IPS DF 6.9 (cell line): Measurements from ENCODE around the gene ENOX2.

ENCODE experiments used
- DNase-seq: peaks from one replicate; pipeline ENCODE4 v3.0.0-alpha.2; 2013; ENCODE audit warnings: low read depth, low spot score
- H3K27ac ChIP-seq: one replicate; pipeline ENCODE4 v1.5.1; 2013; ENCODE audit warnings: low read length, control low read depth
- H3K27me3 ChIP-seq: 2 replicates; pipeline ENCODE4 v1.6.1; 2013; ENCODE audit warnings: mild to moderate bottlenecking, low read length; ENCODE audit not compliant: control insufficient read depth, insufficient read depth
- H3K36me3 ChIP-seq: 2 replicates; pipeline ENCODE4 v1.6.1; 2013; ENCODE audit warnings: low read length; ENCODE audit not compliant: control insufficient read depth, insufficient read depth
- H3K4me1 ChIP-seq: 2 replicates; pipeline ENCODE4 v1.6.1; 2013; ENCODE audit warnings: low read length; ENCODE audit not compliant: control insufficient read depth, insufficient read depth
- H3K4me3 ChIP-seq: 2 replicates; pipeline ENCODE4 v1.5.1; 2013; ENCODE audit warnings: mild to moderate bottlenecking, low read length
- H3K9me3 ChIP-seq: 2 replicates; pipeline ENCODE4 v1.6.1; 2013; ENCODE audit warnings: low read length, inconsistent platforms; ENCODE audit not compliant: control insufficient read depth, insufficient read depth
- WGBS: extraction: QIAGEN DNeasy Blood & Tissue Kit; methylation state at CpG from one replicate; pipeline ENCODE4 v1.1.7; 2013; ENCODE audit warnings: mixed read lengths, missing lambda C conversion rate; ENCODE audit not compliant: insufficient read length, insufficient coverage; 5-methylcytosine and 5-hydroxymethylcytosine counted together

The ENOX2 gene

DNA sequence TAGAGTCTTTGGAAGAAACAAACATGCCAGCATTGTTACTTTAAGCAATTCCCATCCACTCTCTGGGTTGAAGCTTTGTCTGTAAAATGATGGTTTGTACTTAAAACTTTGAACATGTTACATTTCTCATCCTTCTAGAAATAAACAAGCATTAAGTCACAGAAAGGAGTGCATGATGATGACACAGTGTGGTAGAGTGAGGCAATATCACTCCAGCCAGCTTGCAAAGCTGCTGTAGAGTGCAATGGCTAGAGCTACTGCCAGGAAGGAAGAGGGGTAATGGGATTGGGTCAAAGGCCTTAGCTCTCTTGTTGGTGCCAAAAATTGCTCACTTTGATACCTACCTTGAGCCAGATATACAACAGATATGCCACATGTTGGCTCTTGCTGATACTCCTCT, 12.3 kb upstream of the ENOX2 start:
- no peaks in the 10 kb centered on the region for H3K9me3 ChIP-seq
- no peak overlapping the region for H3K27ac ChIP-seq
- no peak overlapping the region for H3K4me3 ChIP-seq
- H3K4me1 ChIP-seq = no peaks in the 10 kb centered on the region
- no peak for DNase-seq
- no peaks in the 10 kb centered on the region for H3K36me3 ChIP-seq
- no peaks in the 10 kb centered on the region for H3K27me3 ChIP-seq

DNA sequence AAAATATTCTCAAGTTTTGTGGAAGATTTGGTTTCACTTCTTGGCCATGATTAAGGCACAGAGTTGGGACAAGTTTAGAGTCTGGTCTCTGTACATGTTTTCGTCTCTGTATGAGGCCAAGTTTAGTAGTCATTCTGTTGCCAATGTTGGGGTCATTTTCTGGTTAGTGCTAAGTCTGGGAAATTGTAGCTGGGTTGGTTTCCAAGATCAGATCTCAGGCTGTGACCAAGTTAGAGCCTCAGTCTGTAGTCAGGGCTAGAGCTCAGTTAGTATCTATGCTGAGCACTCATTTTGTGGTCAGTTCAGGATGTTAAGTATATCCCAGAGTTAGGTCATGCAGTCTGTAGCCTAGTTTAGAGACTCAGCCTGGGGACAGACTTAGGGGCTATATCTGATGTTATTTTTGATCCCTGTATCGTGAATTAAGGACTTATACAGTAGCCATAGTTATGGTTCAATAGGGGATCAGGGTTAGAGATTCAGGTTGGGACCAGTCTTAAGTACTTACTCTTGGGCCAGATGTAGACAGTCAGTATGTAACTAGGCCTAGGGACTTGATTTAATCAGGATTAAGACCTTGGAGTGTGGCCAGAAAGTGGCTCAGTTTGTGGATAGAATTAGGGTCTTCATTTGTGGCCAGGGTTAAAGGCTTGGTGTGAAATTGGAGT, 6.6 kb upstream of the ENOX2 start:
- no peak overlapping the region for H3K27ac ChIP-seq
- no peak for DNase-seq
- no CpG with 5 or more reads among the region's 2 CpGs for WGBS
- no peak overlapping the region for H3K4me3 ChIP-seq
- H3K4me1 ChIP-seq = no peaks in the 10 kb centered on the region
- H3K9me3 ChIP-seq = no peaks in the 10 kb centered on the region
- no peaks in the 10 kb centered on the region for H3K36me3 ChIP-seq
- no peaks in the 10 kb centered on the region for H3K27me3 ChIP-seq

DNA sequence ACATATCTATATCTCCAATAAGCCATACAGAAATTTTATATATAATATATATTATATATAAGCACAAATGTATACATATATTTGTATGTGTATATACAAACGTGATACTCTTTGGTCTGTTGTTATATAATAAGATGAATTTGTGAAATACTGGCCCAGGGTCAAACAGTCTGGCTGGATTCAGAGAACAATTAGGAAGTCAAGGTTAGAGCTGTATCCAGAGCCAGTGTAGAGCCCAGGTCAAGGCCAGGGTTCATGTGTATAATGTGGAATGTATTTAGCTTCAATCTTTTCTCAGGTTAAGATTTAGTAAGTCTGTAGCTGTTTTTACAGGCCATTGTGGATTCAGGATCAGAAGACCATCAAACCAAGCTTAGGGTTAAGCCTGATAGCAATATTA, 3.8 kb upstream of the ENOX2 start:
- Histone ChIP-seq H3K4me3 (no peak overlapping the region), H3K27ac (no peak overlapping the region), H3K36me3 (no peaks in the 10 kb centered on the region), H3K27me3 (no peaks in the 10 kb centered on the region), H3K9me3 (no peaks in the 10 kb centered on the region), H3K4me1 (no peaks in the 10 kb centered on the region)
- no CpG with 5 or more reads among the region's 1 CpG for WGBS
- DNase-seq = no peak

DNA sequence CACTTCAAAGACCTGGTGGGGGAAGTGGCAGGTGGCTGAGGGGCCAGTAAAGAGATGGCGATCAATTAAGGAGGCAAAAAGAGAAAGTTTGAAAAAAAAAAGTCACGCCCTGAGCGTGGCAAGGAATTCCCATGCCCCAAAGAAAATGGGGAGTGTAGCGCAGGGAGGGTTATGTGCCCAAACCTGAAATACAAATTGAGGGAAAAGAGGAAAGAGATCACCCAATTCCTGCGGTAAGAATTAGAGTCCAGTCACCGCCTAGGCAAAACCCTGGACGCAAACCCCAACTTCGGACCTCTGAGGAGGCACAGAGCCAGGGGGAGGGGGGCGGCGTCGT, 595 bp downstream of the ENOX2 start:
- Histone ChIP-seq H3K4me1 (no peaks in the 10 kb centered on the region), H3K27me3 (no peaks in the 10 kb centered on the region), H3K27ac (no peak overlapping the region), H3K9me3 (no peaks in the 10 kb centered on the region), H3K36me3 (no peaks in the 10 kb centered on the region), H3K4me3 (peak overlapping the region; percentile 96; the same call in 1 of the 2 replicates)
- WGBS = no CpG with 5 or more reads among the region's 11 CpGs
- DNase-seq = no peak

DNA sequence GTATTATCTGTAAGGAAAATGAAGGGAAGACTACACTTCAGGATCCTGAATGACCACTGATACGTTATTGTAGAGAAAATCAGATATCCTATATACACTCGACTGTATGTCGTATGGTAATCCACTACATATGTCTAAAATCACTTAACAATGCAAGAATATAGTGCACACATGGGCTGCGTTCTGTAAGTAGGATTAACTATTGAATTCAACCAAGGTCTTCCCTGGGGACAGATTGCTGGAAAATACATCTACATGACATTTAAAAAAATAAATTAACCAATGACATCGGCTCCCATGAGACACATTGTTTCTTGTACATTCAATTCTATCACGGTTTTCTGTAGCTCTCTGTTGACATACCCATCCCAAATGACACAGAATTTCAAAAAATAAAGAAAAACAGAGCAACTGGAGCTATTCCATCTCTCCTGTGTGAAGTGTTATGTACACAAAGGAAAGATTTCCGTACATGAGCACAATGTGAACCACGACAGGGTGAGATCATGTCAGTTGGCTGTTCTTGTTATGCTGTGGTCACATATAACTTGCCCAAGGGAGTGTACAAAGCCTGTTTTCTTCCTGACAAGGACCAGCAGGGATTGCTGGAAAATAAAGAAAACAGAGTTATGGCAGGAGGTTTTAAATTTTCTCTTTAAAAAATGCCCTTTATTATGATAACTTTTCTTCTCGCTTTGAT, 6.1 kb downstream of the ENOX2 start:
- no peaks in the 10 kb centered on the region for H3K36me3 ChIP-seq
- no peaks in the 10 kb centered on the region for H3K4me1 ChIP-seq
- H3K27ac ChIP-seq = no peak overlapping the region
- H3K27me3 ChIP-seq = no peaks in the 10 kb centered on the region
- DNase-seq = no peak
- H3K4me3 ChIP-seq = no peak overlapping the region
- H3K9me3 ChIP-seq = no peaks in the 10 kb centered on the region
- WGBS = no CpG with 5 or more reads among the region's 9 CpGs

DNA sequence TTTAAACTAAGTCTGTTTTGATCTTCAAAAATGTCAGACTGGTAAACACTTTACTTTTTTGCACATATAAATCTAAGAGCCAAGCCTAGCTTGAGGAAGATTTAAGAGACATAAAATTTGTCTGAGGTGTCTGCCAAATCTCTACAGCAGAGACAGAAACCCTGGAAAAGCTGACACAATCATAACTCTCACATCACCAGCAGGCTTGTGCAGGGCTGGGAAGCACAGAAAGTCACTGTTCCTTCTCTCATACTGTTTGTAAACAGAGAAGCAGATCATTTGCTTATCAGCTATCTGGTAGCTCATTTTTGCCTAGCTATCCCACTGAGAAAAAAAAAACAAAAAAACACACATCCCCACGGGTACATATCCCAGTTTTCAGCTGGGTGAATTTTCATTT, 7.0 kb downstream of the ENOX2 start:
- no peak overlapping the region for H3K4me3 ChIP-seq
- DNase-seq = no peak
- H3K27ac ChIP-seq = no peak overlapping the region
- H3K9me3 ChIP-seq = no peaks in the 10 kb centered on the region
- H3K4me1 ChIP-seq = no peaks in the 10 kb centered on the region
- WGBS = no CpG with 5 or more reads among the region's 1 CpG
- no peaks in the 10 kb centered on the region for H3K36me3 ChIP-seq
- H3K27me3 ChIP-seq = no peaks in the 10 kb centered on the region

DNA sequence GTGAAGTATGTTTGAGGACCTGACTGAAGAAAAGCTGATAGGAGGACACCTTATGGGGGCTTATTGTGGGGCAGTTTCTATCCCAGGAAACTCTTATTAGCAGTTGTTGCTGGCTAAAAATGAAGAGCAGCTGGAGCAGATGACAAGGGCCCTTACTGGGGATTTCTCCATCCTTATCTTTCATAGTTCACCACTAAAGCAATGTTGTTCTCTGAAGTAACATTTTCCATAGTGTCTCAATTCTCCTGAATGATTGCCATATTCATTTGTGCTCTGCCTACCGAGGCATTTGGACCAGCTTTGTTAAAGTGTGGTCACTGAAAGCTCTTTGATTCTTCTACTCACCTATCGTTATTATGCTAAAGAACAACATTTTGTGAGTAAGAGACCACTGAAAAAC, 7.7 kb downstream of the ENOX2 start:
- no CpG with 5 or more reads among the region's 2 CpGs for WGBS
- Histone ChIP-seq H3K4me3 (no peak overlapping the region), H3K36me3 (no peaks in the 10 kb centered on the region), H3K27me3 (no peaks in the 10 kb centered on the region), H3K27ac (no peak overlapping the region), H3K4me1 (no peaks in the 10 kb centered on the region), H3K9me3 (no peaks in the 10 kb centered on the region)
- no peak for DNase-seq

DNA sequence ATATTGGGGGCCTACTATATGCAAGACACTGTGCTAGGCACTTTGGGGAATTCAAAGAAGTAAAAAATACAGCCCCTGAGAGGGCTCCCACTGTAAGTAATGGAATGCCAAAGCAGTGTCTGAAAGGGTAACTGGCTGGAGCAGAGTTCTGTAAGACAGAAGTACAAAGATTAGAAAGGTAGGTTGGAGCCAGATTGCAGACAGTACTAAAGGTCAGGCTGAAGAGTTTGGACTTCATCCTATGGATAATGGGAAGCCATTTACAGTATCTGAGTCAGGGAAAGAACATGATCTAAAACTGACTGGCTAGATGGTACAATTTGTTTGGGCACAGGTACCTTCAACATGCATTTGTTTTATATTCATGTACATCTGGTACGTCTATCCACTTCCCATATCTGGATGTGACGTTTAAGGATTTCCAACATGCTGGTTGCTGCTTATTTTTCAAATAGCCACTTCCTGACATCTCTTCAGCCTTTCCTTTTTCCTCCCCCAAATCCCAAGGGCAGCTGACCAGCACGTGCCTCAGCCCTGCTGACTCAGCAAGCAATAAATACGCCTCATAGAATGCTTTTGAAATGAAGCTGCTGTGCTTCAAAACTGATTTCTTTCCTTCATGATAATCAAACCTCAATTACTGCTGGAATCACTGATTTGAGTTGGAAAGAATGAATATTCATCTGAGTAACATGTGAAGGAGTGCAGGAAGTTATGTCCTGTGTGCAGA, 9.5 kb downstream of the ENOX2 start:
- DNase-seq = no peak
- no peaks in the 10 kb centered on the region for H3K36me3 ChIP-seq
- no peaks in the 10 kb centered on the region for H3K27me3 ChIP-seq
- H3K27ac ChIP-seq = no peak overlapping the region
- WGBS = no CpG with 5 or more reads among the region's 4 CpGs
- H3K4me3 ChIP-seq = no peak overlapping the region
- H3K4me1 ChIP-seq = no peaks in the 10 kb centered on the region
- no peaks in the 10 kb centered on the region for H3K9me3 ChIP-seq

DNA sequence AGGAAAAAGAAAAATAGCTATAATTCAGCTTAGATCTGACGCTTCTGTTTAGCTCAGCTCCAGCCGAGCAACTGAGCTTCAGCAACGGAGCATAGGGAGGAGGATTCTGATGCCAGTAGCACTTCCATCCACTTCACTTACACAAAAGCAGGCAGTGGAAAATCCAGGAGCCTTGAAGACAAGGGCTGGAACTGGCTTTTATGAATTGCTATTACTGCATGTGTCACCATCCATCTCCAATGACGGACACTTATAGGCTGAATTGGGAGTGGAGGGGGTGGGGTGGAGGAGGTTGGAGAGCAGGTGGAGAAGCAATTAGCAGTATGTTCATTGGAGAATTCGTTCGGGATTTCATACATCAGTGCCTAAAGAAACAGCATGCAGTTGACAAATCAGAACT, 15.6 kb downstream of the ENOX2 start:
- Histone ChIP-seq H3K27ac (no peak overlapping the region), H3K36me3 (no peaks in the 10 kb centered on the region), H3K27me3 (no peaks in the 10 kb centered on the region), H3K9me3 (no peaks in the 10 kb centered on the region), H3K4me1 (no peaks in the 10 kb centered on the region), H3K4me3 (no peak overlapping the region)
- WGBS = no CpG with 5 or more reads among the region's 6 CpGs
- DNase-seq = no peak

DNA sequence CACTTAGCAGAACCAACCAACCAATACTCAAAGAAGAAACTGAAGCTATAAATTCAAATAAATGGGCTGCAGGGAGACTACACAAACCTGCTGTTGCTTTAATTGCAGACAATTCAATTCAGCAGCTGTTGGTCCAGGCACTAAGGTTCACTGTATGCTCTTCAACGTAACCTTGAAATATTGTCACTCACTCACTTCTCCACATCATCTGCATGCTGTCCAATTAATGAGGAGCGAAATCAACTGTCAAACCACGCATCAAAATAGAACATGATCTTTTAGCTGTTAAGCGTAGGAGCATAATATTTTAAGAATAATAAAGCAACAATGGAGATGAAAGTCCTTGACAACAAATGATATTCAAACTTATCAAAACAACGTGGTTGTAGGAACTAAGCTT, 17.0 kb downstream of the ENOX2 start:
- Histone ChIP-seq H3K36me3 (no peaks in the 10 kb centered on the region), H3K27ac (no peak overlapping the region), H3K4me1 (no peaks in the 10 kb centered on the region), H3K27me3 (no peaks in the 10 kb centered on the region), H3K4me3 (no peak overlapping the region), H3K9me3 (no peaks in the 10 kb centered on the region)
- DNase-seq = no peak
- WGBS = no CpG with 5 or more reads among the region's 5 CpGs
